Left forelimb (tissue), 1 donor: ENCODE results near the gene AKAP13.
A peak's percentile ranks its signal among the peaks of the same experiment; 100 is the strongest.
"Not testable (repeated sequence)": the region's sequence is repeated elsewhere in the genome, so short reads cannot be mapped to it uniquely, and the experiment has no call there.

Source experiments
- DNase-seq: peaks from one replicate; pipeline ENCODE4 v3.0.0-alpha.2; 2018; ENCODE audit warnings: low spot score

The AKAP13 gene

DNA sequence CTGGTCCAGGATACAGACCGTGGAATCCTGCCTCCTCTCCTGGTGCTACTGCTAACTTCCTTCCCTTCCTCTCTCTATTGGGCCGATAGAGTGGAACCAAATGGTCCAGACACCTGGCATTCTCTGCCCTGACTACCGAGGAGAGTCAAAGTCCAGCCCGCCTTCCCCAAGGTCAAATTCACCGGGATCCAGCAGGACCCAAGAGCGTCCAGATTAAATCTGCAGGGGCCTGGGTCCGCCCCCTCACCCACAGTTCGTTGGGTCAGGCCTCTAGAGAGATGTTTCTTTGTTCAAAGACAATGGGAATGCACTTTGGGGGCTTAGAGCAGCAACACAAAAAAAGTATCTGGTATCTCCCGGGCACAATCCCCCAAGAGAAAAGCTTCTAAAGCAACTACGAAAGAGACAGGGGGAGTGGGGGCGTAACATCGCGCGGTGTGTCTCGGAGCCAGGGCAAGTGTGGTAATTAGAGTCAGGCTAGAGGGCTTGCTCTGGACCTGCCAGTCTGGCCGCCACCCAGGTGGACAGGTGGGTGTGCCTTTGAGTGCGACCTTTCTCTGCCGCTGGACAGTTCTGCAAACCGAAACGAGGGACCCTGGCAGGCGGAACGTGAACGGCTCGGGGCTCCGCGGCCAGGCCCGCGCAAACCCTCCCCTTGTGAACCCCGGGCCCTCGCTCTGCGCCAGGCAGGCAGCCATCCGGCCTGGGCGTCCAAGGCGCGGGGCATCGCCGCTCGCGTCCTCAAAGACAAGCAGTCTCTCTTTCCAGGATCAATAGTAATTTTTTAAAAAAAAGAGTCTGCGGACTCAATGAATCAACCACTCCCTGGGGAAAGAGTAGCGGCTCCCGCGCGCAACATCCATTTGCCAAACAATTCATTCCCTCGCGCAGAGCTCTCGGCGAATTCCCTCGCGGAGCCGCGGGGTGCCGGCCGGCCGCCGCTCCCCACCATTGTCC lies 413.5 kb downstream of the AKAP13 start:
- peak; percentile 76 for DNase-seq

DNA sequence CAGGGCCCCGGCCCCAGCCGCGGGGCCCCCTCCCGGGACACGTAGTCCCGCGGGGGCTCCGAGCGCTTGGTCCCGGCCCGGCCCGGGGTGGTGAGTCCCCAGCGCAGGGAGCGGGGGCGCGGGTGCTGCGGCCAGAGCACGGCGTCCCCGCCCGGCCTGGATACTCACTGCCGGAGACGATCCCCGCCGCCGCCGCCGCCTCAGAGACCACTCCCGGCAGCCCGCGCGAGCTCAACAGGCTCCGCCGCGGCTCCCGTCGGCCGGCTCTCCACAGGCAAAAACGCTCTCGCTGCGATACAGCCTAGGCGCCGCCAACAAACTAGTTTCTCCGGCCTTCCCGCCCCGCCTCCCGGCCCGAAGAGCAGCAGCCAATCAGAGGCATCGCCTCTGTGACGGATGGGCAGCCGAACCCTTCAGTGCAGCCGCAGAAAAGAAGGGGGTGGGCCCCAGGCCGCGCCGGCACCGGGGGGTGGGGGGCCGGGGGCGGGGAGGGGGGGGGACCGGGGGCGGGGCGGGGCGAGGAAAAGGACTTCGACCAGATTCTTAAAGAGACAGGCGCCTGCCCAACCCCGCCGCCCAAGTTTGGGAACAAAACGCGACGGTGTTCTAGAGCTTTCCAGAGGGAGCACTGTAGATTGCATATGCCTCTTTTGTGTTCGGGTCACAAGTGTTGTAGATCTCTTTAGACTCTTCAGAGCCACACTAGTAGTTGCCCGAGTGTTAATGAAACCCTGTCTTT lies 414.4 kb downstream of the AKAP13 start, which contains the start of gene KLHL25:
Gene KLHL25, minus strand, starts transcription at position 328 of the 739 bp plus-strand sequence. CDS start 25,115 bp downstream, outside the sequence.
- peak; percentile 95 for DNase-seq

DNA sequence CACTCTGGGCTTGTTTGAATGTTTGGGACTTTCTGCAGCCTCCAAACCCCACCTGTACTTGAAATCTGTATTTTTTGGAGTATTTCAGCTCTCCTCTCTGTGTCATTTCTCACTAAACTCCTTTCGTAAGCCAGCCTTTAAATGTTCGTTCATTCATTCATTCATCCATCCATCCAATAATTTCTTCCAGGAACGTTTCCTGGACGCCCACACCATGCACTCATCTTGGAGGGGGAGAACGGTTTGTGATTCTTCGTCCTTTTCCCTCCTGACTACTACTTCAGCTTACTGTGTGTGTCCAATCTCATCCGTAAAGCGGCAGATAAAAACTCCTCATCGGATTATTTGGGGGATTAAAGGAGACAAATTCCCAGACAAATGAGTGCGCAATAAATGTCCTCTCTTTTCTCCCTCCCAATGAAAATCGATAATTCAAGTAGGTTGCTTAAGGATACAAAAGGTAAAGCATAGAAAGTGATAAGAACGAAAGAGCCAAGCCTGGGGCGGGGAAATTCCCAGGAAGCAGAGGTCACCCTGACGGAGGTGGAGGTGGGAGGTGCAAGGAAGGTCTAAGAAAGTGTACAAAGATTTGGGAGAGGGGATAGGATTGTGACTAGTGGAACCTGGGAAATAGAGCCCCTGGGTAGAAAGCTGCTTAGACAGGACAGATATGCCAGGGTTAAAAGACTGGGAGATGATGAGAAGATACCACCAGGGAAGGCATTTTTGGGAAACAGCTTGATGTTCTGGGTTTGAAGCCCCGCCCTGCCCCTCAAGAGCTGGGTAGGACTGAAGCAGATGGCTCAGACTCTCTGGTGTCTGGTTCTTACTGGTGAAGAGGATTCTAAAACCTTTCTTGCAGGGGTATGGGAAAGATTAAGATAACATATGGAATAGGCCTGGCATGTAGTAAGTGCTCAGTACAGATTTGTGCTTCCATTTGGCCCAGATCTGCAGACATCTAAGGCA lies 415.2 kb downstream of the AKAP13 start:
- DNase-seq, result no peak

DNA sequence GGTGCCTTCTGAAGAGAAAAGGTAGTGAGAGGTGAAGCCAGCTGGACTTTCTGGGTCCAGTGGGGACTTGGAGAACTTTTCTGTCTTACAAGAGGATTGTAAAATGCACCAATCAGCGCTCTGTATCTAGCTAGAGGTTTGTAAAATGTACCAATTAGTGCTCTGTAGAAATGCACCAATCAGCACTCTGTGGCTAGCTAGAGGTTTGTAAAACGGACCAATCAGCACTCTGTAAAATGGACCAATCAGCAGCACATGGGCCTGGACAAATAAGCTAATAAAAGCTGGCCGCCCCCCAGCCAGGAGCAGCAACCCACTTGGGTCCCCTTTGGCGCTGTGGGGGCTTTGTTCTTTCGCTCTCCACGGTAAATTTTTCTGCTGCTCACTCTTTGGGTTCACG lies 416.0 kb downstream of the AKAP13 start:
- not testable (repeated sequence) for DNase-seq
